OCI-LY7 (cell line): ENCODE measurements around the gene ARFGEF3. TPM values are rescaled to one million over a fixed set of nuclear protein-coding genes. Genes with fewer than 3 reads are reported as not detected.

Experiments used
- BruUV-seq: library from RNA; stranded (reverse); fragments of 400-500 nt; replicated peaks from 2 replicates; lab custom pipeline; 2021; lab: Mats Ljungman, UMichigan
- CTCF ChIA-PET: fragments of 300-600 bp; sonication (Branson Sonifier 250); formaldehyde crosslinking; loops from one replicate; lab custom pipeline; 2022; ENCODE audit warnings: antibody characterized with exemption; ENCODE audit not compliant: unreplicated experiment; lab: Charles Lee
- POLR2A ChIA-PET: fragments of 300-600 bp; sonication (Branson Sonifier 250); formaldehyde crosslinking; loops from one replicate; lab custom pipeline; 2022; ENCODE audit warnings: antibody characterized with exemption; lab: Charles Lee
- DNase-seq: peaks from one replicate; pipeline ENCODE4 v3.0.0-alpha.2; 2015; ENCODE audit warnings: low spot score
- H2AFZ ChIP-seq: fragments of 200-600 bp; sonication (generic), shearing (Covaris generic); 2 replicates; pipeline ENCODE4 v1.6.1; 2014; ENCODE audit warnings: mild to moderate bottlenecking, antibody characterized with exemption, low read length, moderate library complexity
- H3K27ac ChIP-seq: fragments of 200-600 bp; sonication (generic); 2 replicates; pipeline ENCODE4 v1.5.1; 2014; ENCODE audit warnings: mixed run types, low read depth, mild to moderate bottlenecking, moderate library complexity, low read length, inconsistent platforms; ENCODE audit not compliant: poor library complexity, severe bottlenecking
- H3K36me3 ChIP-seq: fragments of 200-600 bp; sonication (generic); 2 replicates; pipeline ENCODE4 v1.6.1; 2014; ENCODE audit warnings: mild to moderate bottlenecking, antibody characterized with exemption, low read length, moderate library complexity, mixed read lengths; ENCODE audit not compliant: insufficient read depth
- H3K4me1 ChIP-seq: fragments of 200-600 bp; sonication (generic); 2 replicates; pipeline ENCODE4 v1.5.1; 2014; ENCODE audit warnings: mild to moderate bottlenecking, low read length; ENCODE audit not compliant: insufficient read depth, poor library complexity, severe bottlenecking
- H3K4me2 ChIP-seq: fragments of 200-600 bp; sonication (generic); 2 replicates; pipeline ENCODE4 v1.6.1; 2014; ENCODE audit warnings: mild to moderate bottlenecking, low read length
- H3K4me3 ChIP-seq: fragments of 200-600 bp; sonication (generic); 2 replicates; pipeline ENCODE4 v1.5.1; 2014; ENCODE audit warnings: mild to moderate bottlenecking, low read depth, low read length; ENCODE audit not compliant: poor library complexity, severe bottlenecking
- H3K79me2 ChIP-seq: fragments of 200-600 bp; sonication (generic); 2 replicates; pipeline ENCODE4 v1.6.1; 2016; ENCODE audit warnings: low read depth, mild to moderate bottlenecking, low read length, moderate library complexity, mixed read lengths; ENCODE audit not compliant: insufficient read depth
- H3K9me2 ChIP-seq: fragments of 200-600 bp; sonication (generic); 2 replicates; pipeline ENCODE4 v1.6.1; 2016; ENCODE audit warnings: mild to moderate bottlenecking, low read length, mixed read lengths; ENCODE audit not compliant: insufficient read depth
- H3K9me3 ChIP-seq: fragments of 200-600 bp; sonication (generic); 2 replicates; pipeline ENCODE4 v1.6.1; 2014; ENCODE audit warnings: mild to moderate bottlenecking, mixed run types, low read length, mixed read lengths
- H4K20me1 ChIP-seq: fragments of 200-600 bp; sonication (generic); 2 replicates; pipeline ENCODE4 v1.6.1; 2014; ENCODE audit warnings: mild to moderate bottlenecking, antibody characterized with exemption, low read length, moderate library complexity, mixed read lengths; ENCODE audit not compliant: insufficient read depth
- CTCF ChIP-seq: fragments of 200-600 bp; sonication (generic); conservative IDR thresholded peaks from 2 replicates; pipeline ENCODE4 v1.5.1; 2014; ENCODE audit warnings: mild to moderate bottlenecking, antibody characterized with exemption, low read length, moderate library complexity, mixed read lengths
- EZH2phosphoT487 ChIP-seq: fragments of 200-600 bp; sonication (generic); IDR thresholded peaks from 2 replicates; pipeline ENCODE4 v1.6.1; 2018; ENCODE audit warnings: low read depth, borderline replicate concordance, mild to moderate bottlenecking, mixed run types, antibody characterized with exemption, low read length, moderate library complexity, mixed read lengths
- intact Hi-C: fragments of 100-400 bp; cut with micrococcal nuclease; formaldehyde crosslinking; loops from one replicate; pipeline ENCODE4 v1.10.0; 2022; ENCODE audit not compliant: unreplicated experiment
- total RNA-seq, 2 experiments: library from RNA; depleted of rRNA in 1 of 2; stranded (reverse); fragments of >200 nt in 1 of 2; shearing (Covaris generic) in 1 of 2; gene quantifications; 2 replicates each; pipeline ENCODE4 v1.2.3, GENCODE V29; 2014 to 2022

The ARFGEF3 gene
- total RNA-seq, 2 experiments from 2014 or later, result not detected

GRCh38 chr6:138162111-138162954, 594 bp downstream of the ARFGEF3 start:
- Histone ChIP-seq H3K4me2 (no peak overlapping the region), H3K4me1 (no peaks in the 10 kb centered on the region), H3K9me2 (no peaks in the 10 kb centered on the region), H3K27ac (no peak overlapping the region), H4K20me1 (no peaks in the 10 kb centered on the region), H3K9me3 (no peaks in the 10 kb centered on the region), H3K79me2 (no peaks in the 10 kb centered on the region), H3K4me3 (no peak overlapping the region), H2AFZ (no peak overlapping the region), H3K36me3 (no peaks in the 10 kb centered on the region)
- BruUV-seq, result no TSS peak
- no peak for DNase-seq
- POLR2A ChIA-PET, result no interaction called here
- TF ChIP-seq EZH2phosphoT487 (no peak), CTCF (no peak)
- CTCF ChIA-PET, result no interaction called here
- intact Hi-C loops, result no loop called here

- TF ChIP-seq CTCF (no peak), EZH2phosphoT487 (no peak)
- H3K4me2 ChIP-seq, result no peak overlapping the region
- H3K79me2 ChIP-seq, result no peaks in the 10 kb centered on the region
- H4K20me1 ChIP-seq, result no peaks in the 10 kb centered on the region
- no peaks in the 10 kb centered on the region for H3K4me1 ChIP-seq
- DNase-seq, result no peak
- ChIA-PET POLR2A (interaction anchor here (0.7 kb wide), 1 partner anchor 734 kb away, joined by 3 read pairs; no protein-coding TSS in a partner anchor), CTCF (no interaction called here)
- no peaks in the 10 kb centered on the region for H3K9me3 ChIP-seq
- H3K27ac ChIP-seq, result no peak overlapping the region
- BruUV-seq, result no TSS peak
- intact Hi-C loops, result no loop called here
- H3K4me3 ChIP-seq, result no peak overlapping the region
- no peak overlapping the region for H2AFZ ChIP-seq
- H3K36me3 ChIP-seq, result no peaks in the 10 kb centered on the region
- no peaks in the 10 kb centered on the region for H3K9me2 ChIP-seq
These were observed 1.3 kb downstream of the ARFGEF3 start for GRCh38 chr6:138162955-138163575.

GRCh38 chr6:138175596-138175995, 13.9 kb downstream of the ARFGEF3 start:
- peaks cover 9% of the 10 kb centered on the region; the same call in 1 of the 2 replicates for H3K9me3 ChIP-seq
- H3K79me2 ChIP-seq, result no peaks in the 10 kb centered on the region
- H3K4me1 ChIP-seq, result no peaks in the 10 kb centered on the region
- no peak overlapping the region for H3K4me3 ChIP-seq
- no peak overlapping the region for H3K4me2 ChIP-seq
- no peak overlapping the region for H3K27ac ChIP-seq
- CTCF ChIA-PET, result no interaction called here
- no TSS peak for BruUV-seq
- H3K9me2 ChIP-seq, result no peaks in the 10 kb centered on the region
- no peak for DNase-seq
- no peak overlapping the region for H2AFZ ChIP-seq
- TF ChIP-seq EZH2phosphoT487 (no peak), CTCF (no peak)
- H3K36me3 ChIP-seq, result no peaks in the 10 kb centered on the region
- no peaks in the 10 kb centered on the region for H4K20me1 ChIP-seq
- intact Hi-C loops, result no loop called here
- POLR2A ChIA-PET, result no interaction called here
